IPS-NIHi11 (cell line): ENCODE data around the gene CCDC78.

Experiments used
- DNase-seq: peaks from one replicate; pipeline ENCODE4 v3.0.0; 2012; ENCODE audit warnings: mixed read lengths, low spot score

The CCDC78 gene

GRCh38 chr16:736936-737481 is 10.8 kb upstream of the CCDC78 start:
- DNase-seq = no peak

- no peak for DNase-seq
Measured at GRCh38 chr16:735982-736453, 9.8 kb upstream of the CCDC78 start.

- no peak for DNase-seq
Measured at GRCh38 chr16:734981-735881, 9.0 kb upstream of the CCDC78 start.

GRCh38 chr16:734208-734980 is 8.2 kb upstream of the CCDC78 start:
- no peak for DNase-seq

- peak; percentile 85 for DNase-seq
Measured at GRCh38 chr16:733382-734207, 7.4 kb upstream of the CCDC78 start.

- no peak for DNase-seq
Measured at GRCh38 chr16:732936-733335, 6.7 kb upstream of the CCDC78 start.

- no peak for DNase-seq
Measured at GRCh38 chr16:732332-732731, 6.1 kb upstream of the CCDC78 start.

GRCh38 chr16:730666-731509 is 4.6 kb upstream of the CCDC78 start:
- no peak for DNase-seq

- DNase-seq = no peak
Measured at GRCh38 chr16:729768-730665, 3.8 kb upstream of the CCDC78 start.

- no peak for DNase-seq
Measured at GRCh38 chr16:728890-729744, 2.9 kb upstream of the CCDC78 start.

GRCh38 chr16:728131-728889 is 2.1 kb upstream of the CCDC78 start:
- peak; percentile 84 for DNase-seq

- no peak for DNase-seq
Measured at GRCh38 chr16:727291-727977, 1.2 kb upstream of the CCDC78 start.

GRCh38 chr16:726188-726437 is 130 bp downstream of the CCDC78 start:
- no peak for DNase-seq

- DNase-seq = no peak
Measured at GRCh38 chr16:725463-726187, 618 bp downstream of the CCDC78 start.

GRCh38 chr16:725041-725376 is 1.2 kb downstream of the CCDC78 start:
- no peak for DNase-seq

GRCh38 chr16:724188-725040 is 1.8 kb downstream of the CCDC78 start:
- no peak for DNase-seq
